Ascending aorta (tissue), 2 donors: ENCODE data around the gene FRRS1L. TPM values are rescaled to one million over a fixed set of nuclear protein-coding genes. Genes with fewer than 3 reads are reported as not detected.

Experiments
- DNase-seq, 2 donors: peaks; one replicate each; pipeline ENCODE4 v3.0.0-alpha.2; 2019; ENCODE audit warnings: low spot score in 2 of 2
- H3K27ac ChIP-seq, 2 donors: fragments of 200-600 bp; sonication (generic); one replicate each; pipeline ENCODE4 v1.5.1; 2016 to 2017; ENCODE audit warnings: mild to moderate bottlenecking in 1 of 2
- H3K27me3 ChIP-seq: fragments of 200-600 bp; sonication (generic); one replicate; pipeline ENCODE4 v1.5.1; 2017
- H3K36me3 ChIP-seq, 2 donors: fragments of 200-600 bp; sonication (generic); one replicate each; pipeline ENCODE4 v1.5.1; 2016
- H3K4me1 ChIP-seq, 2 donors: fragments of 200-600 bp; sonication (generic); one replicate each; pipeline ENCODE4 v1.5.1; 2016 to 2017; ENCODE audit warnings: mild to moderate bottlenecking in 1 of 2
- H3K4me3 ChIP-seq, 2 donors: fragments of 200-600 bp; sonication (generic); one replicate each; pipeline ENCODE4 v1.5.1; 2016 to 2017; ENCODE audit warnings: mild to moderate bottlenecking in 1 of 2
- H3K9me3 ChIP-seq, 2 donors: fragments of 200-600 bp; sonication (generic); one replicate each; pipeline ENCODE4 v1.5.1; 2016
- CTCF ChIP-seq, 3 experiments: fragments of 200-600 bp in 2 of 3; fragments of 450-650 bp in 1 of 3; sonication (generic) in 2 of 3; IDR thresholded peaks; one replicate each; pipeline ENCODE4 v1.5.1; 2016 to 2019; ENCODE audit warnings: antibody characterized with exemption in 3 of 3, mild to moderate bottlenecking in 1 of 3, moderate library complexity in 1 of 3
- intact Hi-C: fragments of 100-400 bp; cut with DNase I; formaldehyde crosslinking; loops from one replicate; pipeline ENCODE4 v1.15.1; 2023
- total RNA-seq: library from RNA; depleted of rRNA; stranded (reverse); fragments of >200 nt; gene quantifications from one replicate; pipeline ENCODE4 v1.1.0, GENCODE V29; 2016

Gene FRRS1L
- total RNA-seq, 1 donor from 2014 or later: 0.11 TPM

DNA sequence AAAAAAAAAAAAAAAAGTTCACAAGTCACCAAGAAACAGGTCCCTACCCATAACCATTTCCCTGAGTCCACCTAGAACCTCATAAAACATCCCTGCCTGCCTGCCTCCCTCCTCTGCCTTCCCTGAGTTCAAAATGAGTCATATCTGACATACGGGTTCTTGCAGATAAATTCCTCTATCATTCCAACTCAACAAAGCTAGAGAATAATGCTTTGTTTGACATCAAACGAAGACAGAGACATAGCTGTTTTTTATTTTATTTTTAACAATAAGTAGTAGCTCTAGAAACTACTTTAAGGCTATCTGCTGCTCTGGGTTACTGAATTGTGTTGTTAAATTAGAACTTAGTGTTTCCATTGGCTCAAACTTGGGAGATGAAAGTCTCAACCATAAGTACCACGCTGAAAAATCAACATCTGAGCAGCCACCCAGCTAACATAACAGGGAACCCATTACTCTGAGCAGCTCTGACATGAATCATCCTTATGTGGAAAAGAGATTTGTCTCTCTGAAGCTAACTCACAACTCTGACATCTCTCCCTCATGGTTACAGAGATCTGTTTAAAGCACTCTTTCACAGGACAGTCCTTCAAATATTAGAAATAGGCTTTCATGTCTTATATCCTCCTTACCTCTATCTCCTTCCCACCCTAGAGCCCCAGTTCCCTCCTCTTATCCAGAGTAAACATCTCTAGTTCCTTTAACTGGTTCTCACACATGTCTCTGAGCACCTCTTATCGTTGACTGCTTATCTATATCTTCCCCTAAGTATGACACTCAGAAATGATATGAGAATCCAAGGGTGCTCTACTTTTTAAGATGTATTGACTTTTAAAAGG is 59.4 kb downstream of the FRRS1L start:
- no peak for TF ChIP-seq CTCF (IDR thresholded peaks at IDR 0.05)
- peak overlapping the region; percentile 70 to 73 for H3K27ac ChIP-seq
- intact Hi-C loops: no loop called here
- H3K4me3 ChIP-seq: no peak overlapping the region
- H3K4me1 ChIP-seq: peaks cover 3 to 40% of the 10 kb centered on the region in 2 donors
- DNase-seq: no peak
- H3K9me3 ChIP-seq: no peaks in the 10 kb centered on the region
- no peaks in the 10 kb centered on the region for H3K27me3 ChIP-seq
- H3K36me3 ChIP-seq: peaks cover 0 to 16% of the 10 kb centered on the region in 2 donors

- Histone ChIP-seq H3K27ac (peak overlapping the region; percentile 36 to 38), H3K9me3 (no peaks in the 10 kb centered on the region), H3K36me3 (peaks cover 0 to 16% of the 10 kb centered on the region in 2 donors), H3K4me1 (peaks cover 4 to 40% of the 10 kb centered on the region in 2 donors), H3K4me3 (no peak overlapping the region), H3K27me3 (no peaks in the 10 kb centered on the region)
- DNase-seq: no peak
- intact Hi-C loops: no loop called here
- no peak for TF ChIP-seq CTCF (IDR thresholded peaks at IDR 0.05)
These were observed 65.2 kb downstream of the FRRS1L start for GRCh38 chr9:109101810-109102209.

DNA sequence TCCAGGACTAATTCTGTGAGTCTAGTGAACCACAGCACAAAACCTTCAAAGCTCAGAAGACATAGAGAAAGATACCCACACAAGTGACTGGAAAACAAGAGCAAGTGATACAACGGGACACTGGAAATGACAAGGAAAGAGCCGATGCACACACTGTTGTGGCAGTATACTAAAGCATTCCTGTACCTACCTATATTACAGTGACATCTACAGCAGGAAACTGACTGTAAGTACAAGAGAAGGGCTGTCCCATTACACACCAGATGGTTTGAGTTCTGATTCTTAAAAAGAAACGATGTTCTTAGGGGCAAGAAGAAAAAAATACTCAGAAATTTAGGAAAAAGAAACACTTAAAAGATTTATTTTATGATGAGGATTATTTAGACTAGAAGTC is 65.8 kb downstream of the FRRS1L start:
- peaks cover 4 to 42% of the 10 kb centered on the region in 2 donors for H3K4me1 ChIP-seq
- no peaks in the 10 kb centered on the region for H3K9me3 ChIP-seq
- H3K36me3 ChIP-seq: peaks cover 0 to 16% of the 10 kb centered on the region in 2 donors
- TF ChIP-seq CTCF (IDR thresholded peaks at IDR 0.05): no peak
- intact Hi-C loops: no loop called here
- no peak for DNase-seq
- H3K27ac ChIP-seq: peak overlapping the region; percentile 36 to 38
- no peak overlapping the region for H3K4me3 ChIP-seq
- no peaks in the 10 kb centered on the region for H3K27me3 ChIP-seq

DNA sequence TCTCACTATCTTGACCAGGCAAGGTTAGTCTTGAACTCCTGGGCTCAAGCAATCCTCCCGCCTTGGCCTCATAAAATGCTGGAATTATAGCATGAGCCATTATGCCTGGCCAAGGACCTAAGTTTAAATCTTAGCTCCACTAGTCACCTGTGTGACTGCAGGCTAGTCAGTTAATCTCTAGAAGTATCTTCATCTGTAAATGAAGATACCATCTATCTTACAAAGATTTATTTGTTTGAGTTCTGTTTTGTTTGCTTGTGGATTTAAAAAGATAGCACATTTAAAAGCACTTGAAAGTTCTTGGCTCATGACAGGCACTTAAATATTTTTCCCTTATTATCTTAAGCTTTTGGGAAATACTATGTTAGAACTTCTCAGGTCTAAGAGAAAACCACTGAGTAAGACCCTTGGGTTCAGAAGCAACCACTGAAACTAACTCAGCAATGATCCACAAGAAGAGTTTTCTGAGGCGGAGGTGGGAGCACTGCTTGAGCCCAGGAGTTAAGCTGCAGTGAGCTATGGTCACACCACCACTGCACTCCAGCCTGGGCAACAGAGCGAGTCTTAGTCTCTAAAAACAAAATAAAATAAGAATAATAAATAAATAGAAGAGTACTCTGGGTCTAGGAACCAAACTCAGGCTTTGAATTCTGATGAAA is 66.4 kb downstream of the FRRS1L start:
- H3K4me1 ChIP-seq: peaks cover 4 to 39% of the 10 kb centered on the region in 2 donors

GRCh38 chr9:109098960-109099308 is 68.1 kb downstream of the FRRS1L start:
- peak overlapping the region in 1 of 2 donors; percentile 27 for H3K4me3 ChIP-seq
- peak overlapping the region; percentile 54 to 60 for H3K27ac ChIP-seq
- H3K4me1 ChIP-seq: peaks cover 4 to 38% of the 10 kb centered on the region in 2 donors

More for the DNA sequence above, 66.4 kb downstream of the FRRS1L start:
- no peaks in the 10 kb centered on the region for H3K27me3 ChIP-seq
- H3K27ac ChIP-seq: peak overlapping the region; percentile 36 to 38
- no peak overlapping the region for H3K4me3 ChIP-seq
- no peak for TF ChIP-seq CTCF (IDR thresholded peaks at IDR 0.05)
- H3K9me3 ChIP-seq: no peaks in the 10 kb centered on the region
- no peak for DNase-seq
- intact Hi-C loops: no loop called here
- H3K36me3 ChIP-seq: peaks cover 0 to 16% of the 10 kb centered on the region in 2 donors

More at GRCh38 chr9:109098960-109099308, 68.1 kb downstream of the FRRS1L start:
- Histone ChIP-seq H3K9me3 (no peaks in the 10 kb centered on the region), H3K27me3 (no peaks in the 10 kb centered on the region), H3K36me3 (peaks cover 0 to 10% of the 10 kb centered on the region in 2 donors)
- no peak for TF ChIP-seq CTCF (IDR thresholded peaks at IDR 0.05)
- intact Hi-C loops: loop anchor here (2.0 kb wide), 1 partner anchor 16 kb away; no protein-coding TSS in a partner anchor
- DNase-seq: no peak
